SKM-1 treated with dmso at 0.1 percent for 144 hours (cell line): ENCODE results near the gene IL13RA2.

ENCODE experiments used
- DNase-seq: peaks from one replicate; lab custom pipeline; 2025; ENCODE audit not compliant: unreplicated experiment; lab: John Stamatoyannopoulos, UW

Gene IL13RA2

DNA sequence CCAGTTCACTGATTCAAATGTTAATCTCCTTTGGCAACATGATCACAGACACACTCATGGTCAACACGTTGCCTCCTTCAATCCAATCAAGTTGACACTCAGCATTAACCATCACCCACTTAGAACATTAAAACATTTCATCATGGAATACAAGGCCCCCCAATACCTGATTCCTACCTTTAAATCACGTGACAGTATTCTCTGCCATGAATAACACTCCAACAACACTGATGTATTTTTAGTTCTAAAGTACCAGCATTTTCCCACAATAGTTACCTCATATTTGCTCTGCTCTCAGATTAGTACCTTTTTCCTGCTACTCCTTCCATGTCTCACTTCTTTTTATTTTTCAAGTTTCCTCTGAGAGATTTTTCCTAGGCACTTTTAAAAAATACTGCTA, 19.6 kb downstream of the IL13RA2 start:
- DNase-seq: no peak

DNA sequence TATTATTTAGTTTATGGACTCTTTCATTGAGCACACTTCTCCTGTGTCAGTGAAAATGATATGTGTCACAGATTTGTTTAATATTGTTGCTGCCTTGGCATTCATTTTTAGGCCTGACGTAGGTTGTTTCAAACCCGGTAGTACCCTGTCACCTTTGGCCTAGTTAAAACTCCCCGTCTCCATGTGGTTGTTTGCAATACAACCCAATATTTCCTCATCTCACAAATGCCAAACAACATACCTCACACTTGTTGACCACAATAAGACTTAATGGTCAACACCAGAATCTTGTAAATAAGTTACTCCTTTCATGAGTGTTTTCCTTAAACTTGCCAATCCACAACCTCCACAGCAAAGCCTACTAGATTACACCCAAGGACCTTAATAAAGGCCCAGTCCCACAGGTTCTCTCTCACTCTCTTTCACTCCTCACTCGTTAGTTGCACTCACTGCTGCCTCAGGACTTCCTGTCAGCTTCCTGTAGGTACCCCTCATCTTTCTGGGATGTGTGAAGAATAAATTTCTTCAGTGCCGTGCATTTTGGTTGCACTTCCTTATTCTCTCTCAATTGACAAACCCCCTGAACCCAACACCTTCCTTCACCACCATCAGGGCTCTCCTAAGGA, 31.3 kb downstream of the IL13RA2 start:
- no peak for DNase-seq

DNA sequence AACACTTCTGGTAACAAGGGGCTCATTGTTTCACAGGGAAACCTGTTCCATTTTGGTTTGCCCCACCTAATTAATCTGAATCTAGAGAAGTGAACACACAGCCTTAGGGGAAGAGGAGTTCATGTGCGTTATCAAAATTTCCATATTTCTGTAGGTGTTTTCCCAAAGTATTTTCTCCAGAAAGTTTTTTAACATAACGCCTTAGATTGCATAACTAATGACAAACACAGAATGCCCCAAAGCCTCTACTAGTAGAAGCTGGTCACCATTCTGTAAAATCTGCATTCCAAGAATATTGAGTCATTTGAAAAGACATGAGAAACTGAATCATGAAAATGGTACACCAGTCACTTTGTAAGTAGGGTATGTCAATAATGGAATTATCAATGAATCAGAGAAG, 41.1 kb downstream of the IL13RA2 start:
- no peak for DNase-seq

- DNase-seq: no peak
These were observed 44.4 kb downstream of the IL13RA2 start for GRCh38 chrX:114973013-114973412.

DNA sequence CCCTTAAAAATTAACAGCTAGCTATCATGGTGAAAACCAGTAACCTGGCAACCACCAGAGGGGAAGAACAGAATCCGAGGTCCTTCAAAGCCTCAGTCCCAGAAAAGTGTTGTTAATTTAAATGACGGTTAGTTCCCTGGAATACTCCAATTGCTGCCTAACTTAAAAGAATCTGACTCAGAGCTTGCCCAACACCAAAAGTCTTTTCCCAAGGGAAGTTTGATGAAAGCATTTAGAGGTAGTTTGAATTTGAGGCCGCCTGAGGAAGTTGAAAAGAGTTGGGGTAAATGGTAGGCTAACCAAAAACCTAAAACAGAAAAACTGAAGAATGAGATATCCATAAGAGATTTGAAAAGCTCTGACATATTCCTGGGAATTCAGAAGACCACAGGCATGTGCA, 46.6 kb downstream of the IL13RA2 start:
- no peak for DNase-seq

- DNase-seq: no peak
These were observed 53.0 kb downstream of the IL13RA2 start for GRCh38 chrX:114964374-114964773.

DNA sequence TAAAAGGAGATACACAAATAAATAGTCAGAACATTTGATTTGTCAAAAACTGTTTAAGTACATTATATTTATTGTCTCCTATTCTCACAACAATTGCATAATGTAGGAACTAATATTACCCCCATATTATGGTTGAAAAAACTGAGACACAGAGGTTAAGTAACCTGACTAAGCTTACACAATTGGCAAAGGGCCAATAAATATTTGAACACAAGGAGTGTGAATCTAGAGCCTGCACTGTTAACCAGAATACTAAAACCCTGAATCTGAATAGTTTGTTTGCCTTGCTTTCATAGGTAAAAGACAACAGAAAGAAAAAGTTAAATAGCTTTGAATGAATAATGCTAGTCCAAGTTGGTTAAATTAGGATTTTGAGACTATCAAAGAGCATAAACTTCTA, 55.2 kb downstream of the IL13RA2 start:
- DNase-seq: no peak

DNA sequence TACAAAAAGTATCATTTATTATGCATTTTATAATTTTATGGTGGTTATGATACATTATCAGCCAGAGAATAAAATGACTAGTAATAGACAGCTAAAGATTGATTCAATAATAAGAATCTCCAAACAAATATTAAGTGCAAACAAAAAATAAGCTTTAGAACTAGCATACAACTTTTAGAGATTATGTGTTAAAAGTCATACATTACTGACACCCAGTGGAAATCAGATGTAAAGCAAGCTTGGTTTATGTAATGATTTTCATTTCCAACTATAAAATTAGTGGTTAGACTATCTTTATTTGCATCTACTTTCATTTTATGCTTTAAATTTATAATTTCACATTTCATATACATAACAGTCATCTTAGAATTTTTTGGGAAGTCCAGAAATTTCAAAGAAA, 57.7 kb downstream of the IL13RA2 start:
- DNase-seq: no peak
